HepG2 (cell line): ENCODE results near the gene C2. TPM values are rescaled to one million over a fixed set of nuclear protein-coding genes. Genes with fewer than 3 reads are reported as not detected.

Source experiments
- GABPA ChIP-seq, 2 experiments: IDR thresholded peaks; 2 replicates each; pipeline ENCODE4 v1.6.1; 2011 to 2016; ENCODE audit warnings: low read depth in 2 of 2, low read length in 1 of 2, missing biosample characterization in 1 of 2, missing genetic modification characterization in 1 of 2
- IRF2 ChIP-seq: IDR thresholded peaks from 2 replicates; pipeline ENCODE4 v1.6.1; 2018; ENCODE audit warnings: missing genetic modification reagents, missing compliant biosample characterization
- KDM5B ChIP-seq: sonication (generic); formaldehyde crosslinking; IDR thresholded peaks from 2 replicates; pipeline ENCODE4 v1.4.0; 2020; ENCODE audit warnings: missing genetic modification reagents, mild to moderate bottlenecking, borderline replicate concordance
- NR1H2 ChIP-seq: sonication (generic); formaldehyde crosslinking; IDR thresholded peaks from 2 replicates; pipeline ENCODE4 v1.8.1; 2022; ENCODE audit warnings: low read depth, missing genetic modification reagents, borderline replicate concordance
- PAF1 ChIP-seq: IDR thresholded peaks from 2 replicates; pipeline ENCODE4 v1.6.1; 2016; ENCODE audit warnings: missing genetic modification reagents, missing compliant biosample characterization
- SIN3A ChIP-seq: IDR thresholded peaks from 2 replicates; pipeline ENCODE4 v1.6.1; 2011; ENCODE audit warnings: low read depth, mild to moderate bottlenecking, control low read depth, low read length, borderline replicate concordance
- SYNCRIP ChIP-seq: fragments of 200-400 bp; formaldehyde crosslinking; IDR thresholded peaks from 2 replicates; pipeline ENCODE4 v1.6.1; 2018; ENCODE audit warnings: mild to moderate bottlenecking, low read depth, low read length; ENCODE audit not compliant: insufficient read depth
- TCF12 ChIP-seq, 2 experiments: fragments of 450-650 bp in 1 of 2; sonication (generic) in 1 of 2; formaldehyde crosslinking in 1 of 2; IDR thresholded peaks; 2 replicates each; pipeline versions ENCODE4 v1.6.1 to v1.8.0; 2017 to 2022; ENCODE audit warnings: antibody characterized with exemption in 1 of 2, mild to moderate bottlenecking in 1 of 2, missing genetic modification reagents in 1 of 2, moderate library complexity in 1 of 2
- ZBTB20 ChIP-seq: sonication (generic); formaldehyde crosslinking; IDR thresholded peaks from 2 replicates; pipeline ENCODE4 v1.8.1; 2023; ENCODE audit warnings: missing genetic modification reagents, low read depth, mild to moderate bottlenecking, borderline replicate concordance
- polyA plus RNA-seq, 8 experiments: library from polyadenylated mRNA; depleted of rRNA in 3 of 8; stranded (reverse) in 7 of 8; unstranded in 1 of 8; fragments of >200 nt; fragmentation: Illumina TruSeq in 4 of 8; extraction: Trizol in 4 of 8; gene quantifications; 2 replicates each; pipeline versions ENCODE4 v1.2.1 to v1.2.3, GENCODE V29; 2011 to 2016; ENCODE audit warnings: low read depth in 4 of 8, missing spikeins in 1 of 8, mixed read lengths in 1 of 8; ENCODE audit not compliant: insufficient read depth in 1 of 8
- total RNA-seq, 5 experiments: library from RNA; depleted of rRNA; stranded (reverse); fragments of >200 nt; fragmentation: Illumina TruSeq; extraction: Trizol; gene quantifications; 2 replicates each; pipeline ENCODE4 v1.2.3, GENCODE V29; 2016; ENCODE audit warnings: low read depth in 1 of 5
- TF ChIP-seq, protein P1 (sequence below): sonication (generic); formaldehyde crosslinking; conservative IDR thresholded peaks from 2 replicates; pipeline ENCODE4 v1.4.0; 2020; ENCODE audit warnings: mild to moderate bottlenecking, missing genetic modification reagents, moderate library complexity
- TF ChIP-seq, protein P2 (sequence below): sonication (generic); formaldehyde crosslinking; IDR thresholded peaks from 2 replicates; pipeline ENCODE4 v1.5.0; 2020; ENCODE audit warnings: mild to moderate bottlenecking, missing genetic modification reagents, moderate library complexity
- TF ChIP-seq, protein P3 (sequence below): sonication (generic); formaldehyde crosslinking; IDR thresholded peaks from 2 replicates; pipeline ENCODE4 v1.5.0; 2020; ENCODE audit warnings: missing genetic modification reagents, mild to moderate bottlenecking, borderline replicate concordance
- TF ChIP-seq, protein P4 (sequence below): sonication (generic); formaldehyde crosslinking; IDR thresholded peaks from 2 replicates; pipeline ENCODE4 v1.4.0; 2020; ENCODE audit warnings: missing genetic modification reagents, borderline replicate concordance
- TF ChIP-seq, protein P5 (sequence below): sonication (generic); formaldehyde crosslinking; IDR thresholded peaks from 2 replicates; pipeline ENCODE4 v1.4.0; 2020; ENCODE audit warnings: missing genetic modification reagents, mild to moderate bottlenecking, borderline replicate concordance

C2 gene
- total and polyA plus RNA-seq, 2 of the 13 experiments (the other 11 are each of a cell fraction or from before 2014, with no cell fraction given) = 165 to 307 TPM

- TF ChIP-seq, protein P1, sequence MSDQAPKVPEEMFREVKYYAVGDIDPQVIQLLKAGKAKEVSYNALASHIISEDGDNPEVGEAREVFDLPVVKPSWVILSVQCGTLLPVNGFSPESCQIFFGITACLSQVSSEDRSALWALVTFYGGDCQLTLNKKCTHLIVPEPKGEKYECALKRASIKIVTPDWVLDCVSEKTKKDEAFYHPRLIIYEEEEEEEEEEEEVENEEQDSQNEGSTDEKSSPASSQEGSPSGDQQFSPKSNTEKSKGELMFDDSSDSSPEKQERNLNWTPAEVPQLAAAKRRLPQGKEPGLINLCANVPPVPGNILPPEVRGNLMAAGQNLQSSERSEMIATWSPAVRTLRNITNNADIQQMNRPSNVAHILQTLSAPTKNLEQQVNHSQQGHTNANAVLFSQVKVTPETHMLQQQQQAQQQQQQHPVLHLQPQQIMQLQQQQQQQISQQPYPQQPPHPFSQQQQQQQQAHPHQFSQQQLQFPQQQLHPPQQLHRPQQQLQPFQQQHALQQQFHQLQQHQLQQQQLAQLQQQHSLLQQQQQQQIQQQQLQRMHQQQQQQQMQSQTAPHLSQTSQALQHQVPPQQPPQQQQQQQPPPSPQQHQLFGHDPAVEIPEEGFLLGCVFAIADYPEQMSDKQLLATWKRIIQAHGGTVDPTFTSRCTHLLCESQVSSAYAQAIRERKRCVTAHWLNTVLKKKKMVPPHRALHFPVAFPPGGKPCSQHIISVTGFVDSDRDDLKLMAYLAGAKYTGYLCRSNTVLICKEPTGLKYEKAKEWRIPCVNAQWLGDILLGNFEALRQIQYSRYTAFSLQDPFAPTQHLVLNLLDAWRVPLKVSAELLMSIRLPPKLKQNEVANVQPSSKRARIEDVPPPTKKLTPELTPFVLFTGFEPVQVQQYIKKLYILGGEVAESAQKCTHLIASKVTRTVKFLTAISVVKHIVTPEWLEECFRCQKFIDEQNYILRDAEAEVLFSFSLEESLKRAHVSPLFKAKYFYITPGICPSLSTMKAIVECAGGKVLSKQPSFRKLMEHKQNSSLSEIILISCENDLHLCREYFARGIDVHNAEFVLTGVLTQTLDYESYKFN (CRISPR knock-in tag) = peak; percentile 98
- TF ChIP-seq PAF1 = no peak
- TF ChIP-seq, protein P2, sequence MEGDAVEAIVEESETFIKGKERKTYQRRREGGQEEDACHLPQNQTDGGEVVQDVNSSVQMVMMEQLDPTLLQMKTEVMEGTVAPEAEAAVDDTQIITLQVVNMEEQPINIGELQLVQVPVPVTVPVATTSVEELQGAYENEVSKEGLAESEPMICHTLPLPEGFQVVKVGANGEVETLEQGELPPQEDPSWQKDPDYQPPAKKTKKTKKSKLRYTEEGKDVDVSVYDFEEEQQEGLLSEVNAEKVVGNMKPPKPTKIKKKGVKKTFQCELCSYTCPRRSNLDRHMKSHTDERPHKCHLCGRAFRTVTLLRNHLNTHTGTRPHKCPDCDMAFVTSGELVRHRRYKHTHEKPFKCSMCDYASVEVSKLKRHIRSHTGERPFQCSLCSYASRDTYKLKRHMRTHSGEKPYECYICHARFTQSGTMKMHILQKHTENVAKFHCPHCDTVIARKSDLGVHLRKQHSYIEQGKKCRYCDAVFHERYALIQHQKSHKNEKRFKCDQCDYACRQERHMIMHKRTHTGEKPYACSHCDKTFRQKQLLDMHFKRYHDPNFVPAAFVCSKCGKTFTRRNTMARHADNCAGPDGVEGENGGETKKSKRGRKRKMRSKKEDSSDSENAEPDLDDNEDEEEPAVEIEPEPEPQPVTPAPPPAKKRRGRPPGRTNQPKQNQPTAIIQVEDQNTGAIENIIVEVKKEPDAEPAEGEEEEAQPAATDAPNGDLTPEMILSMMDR (CRISPR knock-in tag) = no peak
- peak; percentile 98; the same call in 1 of the 2 replicates for TF ChIP-seq ZBTB20 (CRISPR knock-in tag)
- no peak for TF ChIP-seq SIN3A
- no peak; the same call in 1 of the 2 replicates for TF ChIP-seq KDM5B (CRISPR knock-in tag)
- no peak for TF ChIP-seq NR1H2
- TF ChIP-seq, protein P3, sequence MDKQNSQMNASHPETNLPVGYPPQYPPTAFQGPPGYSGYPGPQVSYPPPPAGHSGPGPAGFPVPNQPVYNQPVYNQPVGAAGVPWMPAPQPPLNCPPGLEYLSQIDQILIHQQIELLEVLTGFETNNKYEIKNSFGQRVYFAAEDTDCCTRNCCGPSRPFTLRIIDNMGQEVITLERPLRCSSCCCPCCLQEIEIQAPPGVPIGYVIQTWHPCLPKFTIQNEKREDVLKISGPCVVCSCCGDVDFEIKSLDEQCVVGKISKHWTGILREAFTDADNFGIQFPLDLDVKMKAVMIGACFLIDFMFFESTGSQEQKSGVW (CRISPR knock-in tag) = no peak
- peak; percentile 95 for TF ChIP-seq IRF2 (CRISPR knock-in tag)
- TF ChIP-seq, protein P4, sequence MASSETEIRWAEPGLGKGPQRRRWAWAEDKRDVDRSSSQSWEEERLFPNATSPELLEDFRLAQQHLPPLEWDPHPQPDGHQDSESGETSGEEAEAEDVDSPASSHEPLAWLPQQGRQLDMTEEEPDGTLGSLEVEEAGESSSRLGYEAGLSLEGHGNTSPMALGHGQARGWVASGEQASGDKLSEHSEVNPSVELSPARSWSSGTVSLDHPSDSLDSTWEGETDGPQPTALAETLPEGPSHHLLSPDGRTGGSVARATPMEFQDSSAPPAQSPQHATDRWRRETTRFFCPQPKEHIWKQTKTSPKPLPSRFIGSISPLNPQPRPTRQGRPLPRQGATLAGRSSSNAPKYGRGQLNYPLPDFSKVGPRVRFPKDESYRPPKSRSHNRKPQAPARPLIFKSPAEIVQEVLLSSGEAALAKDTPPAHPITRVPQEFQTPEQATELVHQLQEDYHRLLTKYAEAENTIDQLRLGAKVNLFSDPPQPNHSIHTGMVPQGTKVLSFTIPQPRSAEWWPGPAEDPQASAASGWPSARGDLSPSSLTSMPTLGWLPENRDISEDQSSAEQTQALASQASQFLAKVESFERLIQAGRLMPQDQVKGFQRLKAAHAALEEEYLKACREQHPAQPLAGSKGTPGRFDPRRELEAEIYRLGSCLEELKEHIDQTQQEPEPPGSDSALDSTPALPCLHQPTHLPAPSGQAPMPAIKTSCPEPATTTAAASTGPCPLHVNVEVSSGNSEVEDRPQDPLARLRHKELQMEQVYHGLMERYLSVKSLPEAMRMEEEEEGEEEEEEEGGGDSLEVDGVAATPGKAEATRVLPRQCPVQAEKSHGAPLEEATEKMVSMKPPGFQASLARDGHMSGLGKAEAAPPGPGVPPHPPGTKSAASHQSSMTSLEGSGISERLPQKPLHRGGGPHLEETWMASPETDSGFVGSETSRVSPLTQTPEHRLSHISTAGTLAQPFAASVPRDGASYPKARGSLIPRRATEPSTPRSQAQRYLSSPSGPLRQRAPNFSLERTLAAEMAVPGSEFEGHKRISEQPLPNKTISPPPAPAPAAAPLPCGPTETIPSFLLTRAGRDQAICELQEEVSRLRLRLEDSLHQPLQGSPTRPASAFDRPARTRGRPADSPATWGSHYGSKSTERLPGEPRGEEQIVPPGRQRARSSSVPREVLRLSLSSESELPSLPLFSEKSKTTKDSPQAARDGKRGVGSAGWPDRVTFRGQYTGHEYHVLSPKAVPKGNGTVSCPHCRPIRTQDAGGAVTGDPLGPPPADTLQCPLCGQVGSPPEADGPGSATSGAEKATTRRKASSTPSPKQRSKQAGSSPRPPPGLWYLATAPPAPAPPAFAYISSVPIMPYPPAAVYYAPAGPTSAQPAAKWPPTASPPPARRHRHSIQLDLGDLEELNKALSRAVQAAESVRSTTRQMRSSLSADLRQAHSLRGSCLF (CRISPR knock-in tag) = no peak
- TF ChIP-seq SYNCRIP = no peak
- TF ChIP-seq, protein P5, sequence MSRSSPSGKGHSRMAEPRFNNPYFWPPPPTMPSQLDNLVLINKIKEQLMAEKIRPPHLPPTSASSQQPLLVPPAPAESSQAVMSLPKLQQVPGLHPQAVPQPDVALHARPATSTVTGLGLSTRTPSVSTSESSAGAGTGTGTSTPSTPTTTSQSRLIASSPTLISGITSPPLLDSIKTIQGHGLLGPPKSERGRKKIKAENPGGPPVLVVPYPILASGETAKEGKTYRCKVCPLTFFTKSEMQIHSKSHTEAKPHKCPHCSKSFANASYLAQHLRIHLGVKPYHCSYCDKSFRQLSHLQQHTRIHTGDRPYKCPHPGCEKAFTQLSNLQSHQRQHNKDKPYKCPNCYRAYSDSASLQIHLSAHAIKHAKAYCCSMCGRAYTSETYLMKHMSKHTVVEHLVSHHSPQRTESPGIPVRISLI = peak; percentile 55; the same call in 1 of the 2 replicates
- TF ChIP-seq TCF12 (IDR thresholded peaks at IDR 0.05) = no peak
- peak; percentile 76; the same call in 1 of the 2 replicates for TF ChIP-seq TCF12 (CRISPR knock-in tag; IDR thresholded peaks at IDR 0.05)
- TF ChIP-seq GABPA (IDR thresholded peaks at IDR 0.05; ENCODE audit: low read depth, low read length) = no peak
- TF ChIP-seq GABPA (CRISPR knock-in tag; IDR thresholded peaks at IDR 0.05; ENCODE audit: low read depth) = 0 out of 2 replicates have a peak, but pooled peaks have one; percentile 30
Observed at GRCh38 chr6:31927242-31927862, at the start of gene C2 (continued).
